HG03558 (cell line): Measurements from ENCODE around the gene NEDD1.

Experiments used
- ATAC-seq: cut with Tn5 transposase; IDR thresholded peaks from one replicate; pipeline ENCODE4 v1.9.1; 2021; ENCODE audit warnings: moderate number of reproducible peaks; ENCODE audit not compliant: unreplicated experiment; ENCODE audit errors: extremely low read depth

Gene NEDD1

GRCh38 chr12:96906849-96907670, at the start of gene NEDD1:
Gene NEDD1 (plus strand): TSS chr12:96907257. CDS start chr12:96909760, 2,503 bp downstream.
- peak; percentile 91 for ATAC-seq

GRCh38 chr12:96858162-96858561, 48.9 kb upstream of the NEDD1 start:
- no peak for ATAC-seq

GRCh38 chr12:96861656-96862055, 45.4 kb upstream of the NEDD1 start:
- ATAC-seq: no peak

- no peak for ATAC-seq
These were observed 44.7 kb upstream of the NEDD1 start for GRCh38 chr12:96862326-96862725.

GRCh38 chr12:96864335-96864734, 42.7 kb upstream of the NEDD1 start:
- ATAC-seq: no peak

GRCh38 chr12:96866801-96867590, 40.1 kb upstream of the NEDD1 start:
- no peak for ATAC-seq

- ATAC-seq: no peak
These were observed 36.1 kb upstream of the NEDD1 start for GRCh38 chr12:96870946-96871345.

GRCh38 chr12:96872961-96873360, 34.1 kb upstream of the NEDD1 start:
- ATAC-seq: no peak

DNA sequence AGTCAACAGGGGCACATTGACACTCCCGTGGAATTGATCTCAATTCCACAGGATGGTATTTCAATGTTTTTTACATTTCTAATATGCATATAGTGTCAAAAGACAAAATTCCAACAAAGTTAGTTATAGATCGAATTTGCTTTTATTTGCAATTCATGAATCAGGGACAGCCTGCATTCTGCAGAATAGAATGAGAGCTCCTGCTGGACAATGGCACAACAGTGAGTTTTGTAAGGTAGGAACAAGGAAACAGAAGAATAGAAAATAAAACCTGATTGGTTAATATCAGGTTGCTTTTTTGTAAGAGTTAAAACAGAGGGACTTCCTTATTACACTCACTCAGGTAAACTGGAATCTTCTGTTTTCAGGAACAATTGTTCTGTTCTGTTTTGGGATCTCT, 32.8 kb upstream of the NEDD1 start:
- ATAC-seq: no peak

DNA sequence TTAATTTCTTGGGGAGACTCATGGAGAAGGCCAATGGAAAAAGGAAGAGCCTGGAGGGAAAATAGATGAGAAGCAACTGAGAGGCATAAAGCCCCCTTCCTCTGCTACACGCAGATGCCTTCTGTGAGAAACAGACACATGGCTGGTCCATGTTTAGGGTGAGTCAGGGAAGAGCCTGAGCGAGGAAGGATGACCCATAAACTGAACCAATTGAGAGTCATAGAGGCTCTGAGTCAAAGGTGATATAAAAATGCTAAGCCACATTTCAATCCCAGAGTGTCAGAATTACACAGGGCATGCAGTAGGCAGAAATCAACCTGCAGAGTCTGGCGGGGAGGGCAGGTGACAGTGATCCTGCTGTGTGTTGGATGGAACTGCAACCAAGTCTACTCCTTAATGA, 30.1 kb upstream of the NEDD1 start:
- ATAC-seq: no peak

- ATAC-seq: no peak
These were observed 28.4 kb upstream of the NEDD1 start for GRCh38 chr12:96878704-96879103.

- no peak for ATAC-seq
These were observed 27.8 kb upstream of the NEDD1 start for GRCh38 chr12:96879301-96879700.

- ATAC-seq: no peak
These were observed 26.8 kb upstream of the NEDD1 start for GRCh38 chr12:96880220-96880619.

DNA sequence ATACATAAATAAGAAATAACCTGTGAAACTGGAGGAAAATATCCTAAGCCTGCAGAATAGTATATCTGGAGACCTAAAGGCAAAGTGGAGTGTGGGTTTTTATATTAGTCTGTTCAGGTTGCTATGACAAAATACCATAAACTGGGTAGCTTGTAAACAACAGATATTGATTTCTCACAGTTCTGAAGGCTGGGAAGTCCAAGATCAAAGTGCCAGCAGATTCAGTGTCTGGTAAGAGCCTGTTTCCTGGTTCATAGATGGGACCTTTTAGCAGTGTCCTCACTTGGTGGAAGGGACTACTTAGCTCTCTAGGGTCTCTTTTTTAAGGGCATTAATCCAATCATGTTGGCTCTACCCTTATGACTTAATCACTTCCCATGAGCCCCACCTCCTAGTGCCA, 25.4 kb upstream of the NEDD1 start:
- no peak for ATAC-seq

- ATAC-seq: no peak
These were observed 24.2 kb upstream of the NEDD1 start for GRCh38 chr12:96882862-96883261.

GRCh38 chr12:96883571-96883970, 23.5 kb upstream of the NEDD1 start:
- no peak for ATAC-seq

- ATAC-seq: no peak
These were observed 19.9 kb upstream of the NEDD1 start for GRCh38 chr12:96886998-96887677.

GRCh38 chr12:96889273-96889933, 17.7 kb upstream of the NEDD1 start:
- ATAC-seq: no peak

GRCh38 chr12:96890331-96890730, 16.7 kb upstream of the NEDD1 start:
- ATAC-seq: no peak

GRCh38 chr12:96892104-96892503, 15.0 kb upstream of the NEDD1 start:
- ATAC-seq: no peak
